IPS-18a (cell line): ENCODE results near the gene TTPAL.
A peak's percentile ranks its signal among the peaks of the same experiment; 100 is the strongest.

Experiments
- H3K27ac ChIP-seq: one replicate; pipeline ENCODE4 v1.5.1; 2013; ENCODE audit warnings: low read length
- H3K27me3 ChIP-seq: one replicate; pipeline ENCODE4 v1.6.1; 2013; ENCODE audit warnings: mild to moderate bottlenecking, low read length; ENCODE audit not compliant: control insufficient read depth, insufficient read depth
- H3K36me3 ChIP-seq: one replicate; pipeline ENCODE4 v1.6.1; 2013; ENCODE audit warnings: low read depth, low read length; ENCODE audit not compliant: control insufficient read depth
- H3K4me1 ChIP-seq: one replicate; pipeline ENCODE4 v1.6.1; 2013; ENCODE audit warnings: low read depth, low read length; ENCODE audit not compliant: control insufficient read depth
- H3K4me3 ChIP-seq: one replicate; pipeline ENCODE4 v1.5.1; 2013; ENCODE audit warnings: low read length
- H3K9ac ChIP-seq: one replicate; pipeline ENCODE4 v1.6.1; 2013; ENCODE audit warnings: mild to moderate bottlenecking, low read length, moderate library complexity
- H3K9me3 ChIP-seq: one replicate; pipeline ENCODE4 v1.6.1; 2013; ENCODE audit warnings: low read depth, low read length; ENCODE audit not compliant: control insufficient read depth

Gene TTPAL

GRCh38 chr20:44532981-44533331 is 57.3 kb downstream of the TTPAL start:
- no peak overlapping the region for H3K27ac ChIP-seq
- peak overlapping the region; percentile 84 for H3K4me3 ChIP-seq
- H3K9ac ChIP-seq: no peak overlapping the region
- no peaks in the 10 kb centered on the region for H3K27me3 ChIP-seq
- H3K9me3 ChIP-seq: no peaks in the 10 kb centered on the region
- H3K36me3 ChIP-seq: no peaks in the 10 kb centered on the region
- H3K4me1 ChIP-seq: peaks cover 8% of the 10 kb centered on the region

DNA sequence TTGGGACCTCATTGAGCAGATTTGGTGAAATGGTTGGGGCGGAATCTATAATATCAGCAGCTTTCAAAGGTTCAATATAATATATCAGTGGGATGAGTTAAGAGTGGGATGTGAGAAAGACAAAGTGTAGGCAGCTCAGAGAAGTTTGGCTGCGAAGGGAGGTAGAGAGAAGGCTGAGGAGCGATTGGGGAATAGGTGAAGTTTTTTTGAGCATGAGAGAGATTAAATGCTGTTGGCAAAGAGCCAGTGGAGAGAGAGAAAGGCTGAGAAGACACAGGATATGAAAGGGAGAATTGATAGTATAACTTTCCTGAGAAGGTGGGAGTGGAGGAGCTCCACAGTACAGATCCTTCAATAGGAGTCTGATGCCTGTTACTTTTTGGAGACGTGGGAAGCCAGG is 58.3 kb downstream of the TTPAL start:
- no peak overlapping the region for H3K9ac ChIP-seq
- H3K27ac ChIP-seq: no peak overlapping the region
- no peak overlapping the region for H3K4me3 ChIP-seq
- H3K27me3 ChIP-seq: no peaks in the 10 kb centered on the region
- H3K9me3 ChIP-seq: no peaks in the 10 kb centered on the region
- peaks cover 8% of the 10 kb centered on the region for H3K4me1 ChIP-seq
- H3K36me3 ChIP-seq: no peaks in the 10 kb centered on the region

- Histone ChIP-seq H3K4me3 (no peak overlapping the region), H3K27me3 (no peaks in the 10 kb centered on the region), H3K27ac (no peak overlapping the region)
These were observed 60.5 kb downstream of the TTPAL start for GRCh38 chr20:44536175-44536574.

GRCh38 chr20:44537993-44538392 is 62.3 kb downstream of the TTPAL start:
- H3K36me3 ChIP-seq: no peaks in the 10 kb centered on the region
- no peaks in the 10 kb centered on the region for H3K9me3 ChIP-seq
- H3K4me3 ChIP-seq: no peak overlapping the region
- no peaks in the 10 kb centered on the region for H3K27me3 ChIP-seq
- H3K9ac ChIP-seq: no peak overlapping the region
- no peak overlapping the region for H3K27ac ChIP-seq
- H3K4me1 ChIP-seq: no peaks in the 10 kb centered on the region

More at GRCh38 chr20:44536175-44536574, 60.5 kb downstream of the TTPAL start:
- H3K9me3 ChIP-seq: no peaks in the 10 kb centered on the region
- H3K36me3 ChIP-seq: no peaks in the 10 kb centered on the region
- peaks cover 8% of the 10 kb centered on the region for H3K4me1 ChIP-seq
- H3K9ac ChIP-seq: no peak overlapping the region

DNA sequence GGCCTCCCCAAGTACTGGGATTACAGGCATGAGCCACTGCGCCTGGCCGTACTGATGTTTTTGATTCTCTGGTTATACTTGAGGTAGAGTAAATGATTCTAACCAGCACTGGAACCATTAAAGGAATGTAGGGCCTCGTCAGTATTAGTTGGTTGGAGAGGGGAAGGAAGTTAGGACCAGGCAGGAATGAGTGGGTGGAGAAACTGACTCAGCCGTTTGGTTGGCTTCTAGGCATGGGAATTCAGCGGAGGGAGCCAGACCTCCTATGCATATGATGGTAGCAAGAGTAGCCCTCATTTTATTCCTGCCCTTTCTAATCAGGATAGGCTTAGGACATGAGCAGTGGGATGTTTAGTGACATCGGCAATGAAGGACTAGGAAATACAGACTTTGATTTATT is 65.2 kb downstream of the TTPAL start:
- Histone ChIP-seq H3K9me3 (no peaks in the 10 kb centered on the region), H3K4me3 (no peak overlapping the region), H3K9ac (no peak overlapping the region), H3K27ac (no peak overlapping the region), H3K36me3 (no peaks in the 10 kb centered on the region), H3K27me3 (no peaks in the 10 kb centered on the region), H3K4me1 (no peaks in the 10 kb centered on the region)

GRCh38 chr20:44541992-44542391 is 66.3 kb downstream of the TTPAL start:
- H3K27me3 ChIP-seq: no peaks in the 10 kb centered on the region
- H3K9me3 ChIP-seq: no peaks in the 10 kb centered on the region
- no peaks in the 10 kb centered on the region for H3K36me3 ChIP-seq
- no peaks in the 10 kb centered on the region for H3K4me1 ChIP-seq
- no peak overlapping the region for H3K27ac ChIP-seq
- H3K9ac ChIP-seq: no peak overlapping the region
- H3K4me3 ChIP-seq: no peak overlapping the region

- no peaks in the 10 kb centered on the region for H3K9me3 ChIP-seq
- H3K4me1 ChIP-seq: no peaks in the 10 kb centered on the region
- H3K9ac ChIP-seq: no peak overlapping the region
- H3K27ac ChIP-seq: no peak overlapping the region
- H3K4me3 ChIP-seq: no peak overlapping the region
- no peaks in the 10 kb centered on the region for H3K36me3 ChIP-seq
- no peaks in the 10 kb centered on the region for H3K27me3 ChIP-seq
These were observed 67.2 kb downstream of the TTPAL start for GRCh38 chr20:44542890-44543289.

DNA sequence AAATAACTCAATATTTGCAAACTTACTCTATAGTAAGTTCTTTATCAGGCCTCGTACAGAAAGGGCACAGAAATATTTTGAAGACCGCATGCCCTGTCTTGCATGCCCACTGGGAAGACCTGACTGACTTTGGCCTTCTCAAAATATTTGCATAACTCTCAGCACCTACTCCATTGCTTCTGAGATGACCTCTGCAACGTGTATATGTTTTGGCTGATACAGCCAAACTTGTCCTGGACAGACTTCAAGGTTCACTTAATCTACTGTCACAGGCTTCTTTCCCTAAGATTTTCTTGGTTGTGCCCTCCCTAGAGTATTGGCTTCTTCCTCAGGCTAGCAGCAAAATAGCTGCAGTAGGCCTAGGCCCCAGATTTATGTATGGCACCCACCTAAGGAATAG is 67.7 kb downstream of the TTPAL start:
- Histone ChIP-seq H3K4me1 (no peaks in the 10 kb centered on the region), H3K27ac (no peak overlapping the region), H3K36me3 (no peaks in the 10 kb centered on the region), H3K27me3 (no peaks in the 10 kb centered on the region), H3K4me3 (no peak overlapping the region), H3K9ac (no peak overlapping the region), H3K9me3 (no peaks in the 10 kb centered on the region)
